GM23338 (cell line): ENCODE measurements around the gene TERT. TPM values are rescaled to one million over a fixed set of nuclear protein-coding genes. Genes with fewer than 3 reads are reported as not detected.

Source experiments
- ATAC-seq: fragments of 200-7000 bp; cut with Tn5 transposase; 3 replicates; pipeline ENCODE4 v1.9.1; 2020
- DNase-seq: peaks from one replicate; pipeline ENCODE4 v3.0.0-alpha.2; 2015; ENCODE audit warnings: low spot score
- H2AFZ ChIP-seq: fragments of 200-600 bp; sonication (generic); 2 replicates; pipeline ENCODE4 v1.8.0; 2016; ENCODE audit warnings: antibody characterized with exemption, mild to moderate bottlenecking, moderate library complexity
- H3F3A ChIP-seq: fragments of 200-600 bp; sonication (generic); replicated peaks from 2 replicates; pipeline ENCODE4 v1.8.0; 2017; ENCODE audit warnings: antibody characterized with exemption, mixed run types, low read depth
- H3K27ac ChIP-seq: fragments of 200-600 bp; sonication (generic); 2 replicates; pipeline ENCODE4 v1.6.1; 2016; ENCODE audit warnings: low read depth
- H3K27me3 ChIP-seq: fragments of 200-600 bp; sonication (generic); 2 replicates; pipeline ENCODE4 v1.8.0; 2016; ENCODE audit warnings: mild to moderate bottlenecking, mixed run types, moderate library complexity; ENCODE audit not compliant: insufficient read depth
- H3K36me3 ChIP-seq: fragments of 200-600 bp; sonication (generic); 2 replicates; pipeline ENCODE4 v1.8.0; 2016; ENCODE audit warnings: mild to moderate bottlenecking; ENCODE audit not compliant: insufficient read depth
- H3K4me1 ChIP-seq: fragments of 200-600 bp; sonication (generic); 2 replicates; pipeline ENCODE4 v1.8.0; 2016; ENCODE audit warnings: mild to moderate bottlenecking, moderate library complexity; ENCODE audit not compliant: insufficient read depth
- H3K4me2 ChIP-seq: fragments of 200-600 bp; sonication (generic); 2 replicates; pipeline ENCODE4 v1.7.1; 2017; ENCODE audit warnings: mixed run types
- H3K4me3 ChIP-seq: fragments of 200-600 bp; sonication (generic); 2 replicates; pipeline ENCODE4 v1.6.1; 2016; ENCODE audit warnings: mixed run types
- H3K79me2 ChIP-seq: fragments of 200-600 bp; sonication (generic); replicated peaks from 2 replicates; pipeline ENCODE4 v1.8.0; 2017; ENCODE audit warnings: mild to moderate bottlenecking; ENCODE audit not compliant: insufficient read depth
- H3K9me2 ChIP-seq: fragments of 200-600 bp; sonication (generic); 2 replicates; pipeline ENCODE4 v1.8.0; 2017; ENCODE audit not compliant: insufficient read depth
- H4K20me1 ChIP-seq: fragments of 200-600 bp; sonication (generic); replicated peaks from 2 replicates; pipeline ENCODE4 v1.8.0; 2017; ENCODE audit warnings: mild to moderate bottlenecking; ENCODE audit not compliant: insufficient read depth
- H3K27ac Mint-ChIP-seq: 2 replicates; pipeline ENCODE4 v1.8.0; 2020; ENCODE audit warnings: inconsistent platforms, mild to moderate bottlenecking, moderate library complexity, mixed read lengths
- H3K27me3 Mint-ChIP-seq: 3 replicates; pipeline ENCODE4 v1.8.0; 2022; ENCODE audit warnings: low read depth, mild to moderate bottlenecking, moderate library complexity, mixed read lengths, inconsistent platforms; ENCODE audit not compliant: insufficient read depth, poor library complexity
- H3K36me3 Mint-ChIP-seq: 3 replicates; pipeline ENCODE4 v1.8.0; 2021; ENCODE audit warnings: low read depth, mild to moderate bottlenecking, inconsistent platforms, moderate library complexity, mixed read lengths
- H3K4me1 Mint-ChIP-seq: 3 replicates; pipeline ENCODE4 v1.8.0; 2020; ENCODE audit warnings: mild to moderate bottlenecking, inconsistent platforms, mixed read lengths
- H3K4me3 Mint-ChIP-seq: 3 replicates; pipeline ENCODE4 v1.8.0; 2021; ENCODE audit warnings: moderate library complexity, mild to moderate bottlenecking, inconsistent platforms, mixed read lengths
- H3K9me3 Mint-ChIP-seq: 3 replicates; pipeline ENCODE4 v1.8.0; 2020; ENCODE audit warnings: moderate library complexity, mild to moderate bottlenecking, inconsistent platforms, mixed read lengths
- CREB1 ChIP-seq: fragments of 250-450 bp; sonication (Bioruptor Pico); IDR thresholded peaks from 2 replicates; pipeline ENCODE4 v1.5.0; 2020; ENCODE audit warnings: low read depth, mild to moderate bottlenecking, moderate library complexity
- JUNB ChIP-seq: IDR thresholded peaks from one replicate; pipeline ENCODE4 v1.6.1; 2016; ENCODE audit warnings: antibody characterized with exemption; ENCODE audit not compliant: unreplicated experiment
- STAT1 ChIP-seq: IDR thresholded peaks from one replicate; pipeline ENCODE4 v1.6.1; 2016; ENCODE audit warnings: antibody characterized with exemption; ENCODE audit not compliant: unreplicated experiment
- ZNF114 ChIP-seq: fragments of 250-450 bp; sonication (Bioruptor Pico); IDR thresholded peaks from 2 replicates; pipeline ENCODE4 v1.5.0; 2020; ENCODE audit warnings: mild to moderate bottlenecking, moderate library complexity
- ZNF331 ChIP-seq: fragments of 250-450 bp; sonication (Bioruptor Pico); IDR thresholded peaks from 2 replicates; pipeline ENCODE4 v1.5.0; 2020; ENCODE audit warnings: low read depth, mild to moderate bottlenecking, moderate library complexity
- polyA plus RNA-seq: library from polyadenylated mRNA; unstranded; fragments of >200 nt; fragmentation: Nextera tagmentation; extraction: Ambion mirVana; gene quantifications from 2 replicates; pipeline ENCODE4 v1.2.1, GENCODE V29; 2016
- total RNA-seq: library from RNA; depleted of rRNA; stranded (reverse); fragments of >200 nt; shearing (Covaris generic); gene quantifications from 2 replicates; pipeline ENCODE4 v1.2.3, GENCODE V29; 2014
- TF ChIP-seq, protein P1 (sequence below): IDR thresholded peaks from one replicate; pipeline ENCODE4 v1.6.1; 2018; ENCODE audit warnings: antibody characterized with exemption; ENCODE audit not compliant: unreplicated experiment
- TF ChIP-seq, protein P2 (sequence below): IDR thresholded peaks from 2 replicates; pipeline ENCODE4 v1.6.1; 2016; ENCODE audit warnings: antibody characterized with exemption

TERT gene
- total and polyA plus RNA-seq, 2 experiments from 2014 or later: 9.8 to 46.4 TPM

- Mint-ChIP-seq H3K27ac (no peak overlapping the region), H3K4me3 (no peak overlapping the region), H3K27me3 (peaks cover 8% of the 10 kb centered on the region), H3K36me3 (peaks cover 57% of the 10 kb centered on the region), H3K9me3 (no peaks in the 10 kb centered on the region), H3K4me1 (peaks cover 16% of the 10 kb centered on the region)
- ATAC-seq (no peak), DNase-seq (no peak)
- H3F3A ChIP-seq: peaks cover 18% of the 10 kb centered on the region; the same call in 1 of the 2 replicates
- peaks cover 13% of the 10 kb centered on the region for H3K4me1 ChIP-seq
- no peaks in the 10 kb centered on the region for H3K9me2 ChIP-seq
- H3K27me3 ChIP-seq: no peaks in the 10 kb centered on the region
- no peak for TF ChIP-seq ZNF114 (CRISPR knock-in tag)
- TF ChIP-seq STAT1: no peak
- TF ChIP-seq, protein P1, sequence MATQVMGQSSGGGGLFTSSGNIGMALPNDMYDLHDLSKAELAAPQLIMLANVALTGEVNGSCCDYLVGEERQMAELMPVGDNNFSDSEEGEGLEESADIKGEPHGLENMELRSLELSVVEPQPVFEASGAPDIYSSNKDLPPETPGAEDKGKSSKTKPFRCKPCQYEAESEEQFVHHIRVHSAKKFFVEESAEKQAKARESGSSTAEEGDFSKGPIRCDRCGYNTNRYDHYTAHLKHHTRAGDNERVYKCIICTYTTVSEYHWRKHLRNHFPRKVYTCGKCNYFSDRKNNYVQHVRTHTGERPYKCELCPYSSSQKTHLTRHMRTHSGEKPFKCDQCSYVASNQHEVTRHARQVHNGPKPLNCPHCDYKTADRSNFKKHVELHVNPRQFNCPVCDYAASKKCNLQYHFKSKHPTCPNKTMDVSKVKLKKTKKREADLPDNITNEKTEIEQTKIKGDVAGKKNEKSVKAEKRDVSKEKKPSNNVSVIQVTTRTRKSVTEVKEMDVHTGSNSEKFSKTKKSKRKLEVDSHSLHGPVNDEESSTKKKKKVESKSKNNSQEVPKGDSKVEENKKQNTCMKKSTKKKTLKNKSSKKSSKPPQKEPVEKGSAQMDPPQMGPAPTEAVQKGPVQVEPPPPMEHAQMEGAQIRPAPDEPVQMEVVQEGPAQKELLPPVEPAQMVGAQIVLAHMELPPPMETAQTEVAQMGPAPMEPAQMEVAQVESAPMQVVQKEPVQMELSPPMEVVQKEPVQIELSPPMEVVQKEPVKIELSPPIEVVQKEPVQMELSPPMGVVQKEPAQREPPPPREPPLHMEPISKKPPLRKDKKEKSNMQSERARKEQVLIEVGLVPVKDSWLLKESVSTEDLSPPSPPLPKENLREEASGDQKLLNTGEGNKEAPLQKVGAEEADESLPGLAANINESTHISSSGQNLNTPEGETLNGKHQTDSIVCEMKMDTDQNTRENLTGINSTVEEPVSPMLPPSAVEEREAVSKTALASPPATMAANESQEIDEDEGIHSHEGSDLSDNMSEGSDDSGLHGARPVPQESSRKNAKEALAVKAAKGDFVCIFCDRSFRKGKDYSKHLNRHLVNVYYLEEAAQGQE: no peak
- TF ChIP-seq CREB1 (CRISPR knock-in tag): no peak
- no peak for TF ChIP-seq ZNF331
- H3K36me3 ChIP-seq: peaks cover 8% of the 10 kb centered on the region; the same call in 1 of the 2 replicates
- H3K4me2 ChIP-seq: no peak overlapping the region
- no peak overlapping the region for H3K4me3 ChIP-seq
- peaks cover 4% of the 10 kb centered on the region; the same call in 1 of the 2 replicates for H4K20me1 ChIP-seq
- H3K27ac ChIP-seq: no peak overlapping the region
- no peak overlapping the region for H2AFZ ChIP-seq
- no peaks in the 10 kb centered on the region for H3K79me2 ChIP-seq
Observed at GRCh38 chr5:1320436-1321344, 25.8 kb upstream of the TERT start.

DNA sequence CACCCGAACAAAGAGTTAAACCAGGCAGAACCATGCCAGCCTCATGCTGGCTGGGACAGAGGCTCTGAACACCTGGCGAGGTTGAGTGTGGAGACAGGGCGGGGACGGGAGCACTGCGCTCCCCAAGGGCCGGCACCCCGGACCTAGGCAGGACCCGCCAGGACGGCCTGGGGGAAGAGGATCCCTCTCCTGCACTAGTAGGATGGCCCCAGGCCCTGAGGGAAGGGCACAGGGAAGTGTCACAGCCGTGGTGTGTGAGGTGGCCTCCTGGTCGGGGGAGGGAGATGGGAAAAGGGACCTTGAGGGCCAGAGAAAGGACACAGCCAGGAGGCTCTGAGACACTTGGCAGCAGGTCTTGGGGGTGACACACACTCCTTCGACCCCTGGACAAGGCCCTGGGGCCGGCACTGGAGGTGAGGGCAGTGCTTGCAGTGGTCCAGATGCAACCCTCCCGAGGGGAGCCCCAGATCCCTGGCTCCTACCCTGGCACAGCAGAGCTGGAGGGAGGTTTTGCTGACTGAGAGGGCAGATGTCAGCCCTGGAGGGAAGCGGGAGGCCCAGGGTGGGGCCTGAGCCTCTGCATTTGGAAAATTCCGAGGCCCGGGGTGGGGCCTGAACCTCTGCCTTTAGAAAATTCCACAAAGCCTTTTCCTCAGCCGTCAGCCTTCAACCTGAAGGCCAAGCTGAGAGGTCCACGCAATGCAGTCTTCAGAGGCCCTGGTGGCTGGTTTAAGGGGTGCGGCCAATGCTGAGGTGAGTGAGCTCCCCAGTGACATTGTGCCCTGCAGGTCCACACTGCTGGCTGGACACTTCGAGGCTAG is 24.8 kb upstream of the TERT start:
- peaks cover 23% of the 10 kb centered on the region for H3K4me1 ChIP-seq
- DNase-seq (no peak), ATAC-seq (no peak)
- H3K4me2 ChIP-seq: no peak overlapping the region
- peaks cover 4% of the 10 kb centered on the region; the same call in 1 of the 2 replicates for H4K20me1 ChIP-seq
- H3K27me3 ChIP-seq: no peaks in the 10 kb centered on the region
- H3F3A ChIP-seq: peaks cover 27% of the 10 kb centered on the region; the same call in 1 of the 2 replicates
- Mint-ChIP-seq H3K27ac (no peak overlapping the region), H3K27me3 (peaks cover 8% of the 10 kb centered on the region), H3K4me1 (peaks cover 26% of the 10 kb centered on the region), H3K4me3 (no peak overlapping the region), H3K9me3 (no peaks in the 10 kb centered on the region), H3K36me3 (peaks cover 54% of the 10 kb centered on the region)
- no peak overlapping the region for H3K4me3 ChIP-seq
- H2AFZ ChIP-seq: no peak overlapping the region
- H3K79me2 ChIP-seq: no peaks in the 10 kb centered on the region
- no peak overlapping the region for H3K27ac ChIP-seq
- peaks cover 8% of the 10 kb centered on the region; the same call in 1 of the 2 replicates for H3K36me3 ChIP-seq
- H3K9me2 ChIP-seq: no peaks in the 10 kb centered on the region
- TF ChIP-seq ZNF114 (CRISPR knock-in tag) (no peak), JUNB (no peak), ZNF331 (no peak), CREB1 (CRISPR knock-in tag) (no peak)
- TF ChIP-seq, protein P2, sequence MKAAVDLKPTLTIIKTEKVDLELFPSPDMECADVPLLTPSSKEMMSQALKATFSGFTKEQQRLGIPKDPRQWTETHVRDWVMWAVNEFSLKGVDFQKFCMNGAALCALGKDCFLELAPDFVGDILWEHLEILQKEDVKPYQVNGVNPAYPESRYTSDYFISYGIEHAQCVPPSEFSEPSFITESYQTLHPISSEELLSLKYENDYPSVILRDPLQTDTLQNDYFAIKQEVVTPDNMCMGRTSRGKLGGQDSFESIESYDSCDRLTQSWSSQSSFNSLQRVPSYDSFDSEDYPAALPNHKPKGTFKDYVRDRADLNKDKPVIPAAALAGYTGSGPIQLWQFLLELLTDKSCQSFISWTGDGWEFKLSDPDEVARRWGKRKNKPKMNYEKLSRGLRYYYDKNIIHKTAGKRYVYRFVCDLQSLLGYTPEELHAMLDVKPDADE: no peak
- TF ChIP-seq, protein P1: no peak
